Endothelial cell (in vitro differentiated cells): Measurements from ENCODE around the gene KIF6. TPM values are rescaled to one million over a fixed set of nuclear protein-coding genes. Genes with fewer than 3 reads are reported as not detected.
A peak's percentile ranks its signal among the peaks of the same experiment; 100 is the strongest.

ENCODE experiments used
- DNase-seq: peaks from one replicate; pipeline ENCODE4 v3.0.0; 2021; ENCODE audit warnings: low spot score
- H3K27ac Mint-ChIP-seq: one replicate; pipeline ENCODE4 v1.8.0; 2021; ENCODE audit warnings: mixed read lengths, inconsistent platforms; ENCODE audit not compliant: unreplicated experiment
- H3K27me3 Mint-ChIP-seq: one replicate; pipeline ENCODE4 v1.8.0; 2021; ENCODE audit warnings: mild to moderate bottlenecking, moderate library complexity, mixed read lengths, inconsistent platforms; ENCODE audit not compliant: unreplicated experiment
- H3K36me3 Mint-ChIP-seq: one replicate; pipeline ENCODE4 v1.8.0; 2021; ENCODE audit warnings: mild to moderate bottlenecking, low read depth, mixed read lengths, inconsistent platforms; ENCODE audit not compliant: unreplicated experiment
- H3K4me1 Mint-ChIP-seq: one replicate; pipeline ENCODE4 v1.8.0; 2021; ENCODE audit warnings: mild to moderate bottlenecking, mixed read lengths, inconsistent platforms; ENCODE audit not compliant: unreplicated experiment
- H3K4me3 Mint-ChIP-seq: one replicate; pipeline ENCODE4 v1.8.0; 2021; ENCODE audit warnings: mild to moderate bottlenecking, mixed read lengths, inconsistent platforms; ENCODE audit not compliant: unreplicated experiment
- H3K9me3 Mint-ChIP-seq: one replicate; pipeline ENCODE4 v1.8.0; 2021; ENCODE audit warnings: mixed read lengths, inconsistent platforms; ENCODE audit not compliant: unreplicated experiment
- CTCF ChIP-seq: fragments of 200-600 bp; sonication (generic); IDR thresholded peaks from one replicate; pipeline ENCODE4 v1.5.0; 2021; ENCODE audit warnings: antibody characterized with exemption; ENCODE audit not compliant: unreplicated experiment
- total RNA-seq: library from RNA; stranded (reverse); fragmentation: NEBNext Ultra II Directional; extraction: Animal tissue kit (Norgen Biotek cat#: 25700); gene quantifications from one replicate; pipeline ENCODE4 v1.2.1, GENCODE V29; 2021; ENCODE audit not compliant: unreplicated experiment

KIF6 gene
- total RNA-seq, 1 donor from 2014 or later, result 0.46 TPM

GRCh38 chr6:39341352-39341751 lies 383.9 kb downstream of the KIF6 start:
- Mint-ChIP-seq H3K36me3 (peaks cover 7% of the 10 kb centered on the region), H3K4me1 (peaks cover 59% of the 10 kb centered on the region), H3K27me3 (peaks cover 8% of the 10 kb centered on the region), H3K27ac (no peak overlapping the region), H3K4me3 (no peak overlapping the region), H3K9me3 (no peaks in the 10 kb centered on the region)
- no peak for TF ChIP-seq CTCF
- DNase-seq, result no peak

- TF ChIP-seq CTCF, result no peak
- DNase-seq, result no peak
- no peaks in the 10 kb centered on the region for H3K9me3 Mint-ChIP-seq
- H3K4me3 Mint-ChIP-seq, result no peak overlapping the region
- H3K27me3 Mint-ChIP-seq, result peaks cover 5% of the 10 kb centered on the region
- H3K36me3 Mint-ChIP-seq, result peaks cover 7% of the 10 kb centered on the region
- H3K27ac Mint-ChIP-seq, result no peak overlapping the region
- peaks cover 58% of the 10 kb centered on the region for H3K4me1 Mint-ChIP-seq
Observed at GRCh38 chr6:39339868-39340550, 385.2 kb downstream of the KIF6 start.

GRCh38 chr6:39339096-39339867 lies 385.9 kb downstream of the KIF6 start:
- Mint-ChIP-seq H3K36me3 (peaks cover under 1% of the 10 kb centered on the region), H3K27me3 (peaks cover 2% of the 10 kb centered on the region), H3K27ac (no peak overlapping the region), H3K4me1 (peaks cover 56% of the 10 kb centered on the region), H3K9me3 (no peaks in the 10 kb centered on the region), H3K4me3 (no peak overlapping the region)
- TF ChIP-seq CTCF, result no peak
- DNase-seq, result no peak

- Mint-ChIP-seq H3K4me1 (peaks cover 54% of the 10 kb centered on the region), H3K9me3 (no peaks in the 10 kb centered on the region), H3K36me3 (no peaks in the 10 kb centered on the region), H3K4me3 (peak overlapping the region; percentile 9), H3K27me3 (peaks cover 2% of the 10 kb centered on the region), H3K27ac (peak overlapping the region; percentile 57)
- DNase-seq, result no peak
- TF ChIP-seq CTCF, result no peak
Observed at GRCh38 chr6:39338397-39338796, 386.8 kb downstream of the KIF6 start.
